ENCODE data around the gene BRMS1.
"Not testable (repeated sequence)": the region's sequence is repeated elsewhere in the genome, so short reads cannot be mapped to it uniquely, and the experiment has no call there.

Gene BRMS1

GRCh38 chr11:66326261-66327111 is 18.4 kb downstream of the BRMS1 start:
- DNase-seq (ENCODE audit: low read depth in 1 of 2, low spot score in 1 of 2) = no peak

- no peak for DNase-seq (ENCODE audit: low read depth in 1 of 2, low spot score in 1 of 2)
Measured at GRCh38 chr11:66325263-66325671, 19.6 kb downstream of the BRMS1 start.

- no peak for DNase-seq (ENCODE audit: low read depth in 1 of 2, low spot score in 1 of 2)
Measured at GRCh38 chr11:66324664-66325063, 20.2 kb downstream of the BRMS1 start.

GRCh38 chr11:66323684-66324083 is 21.2 kb downstream of the BRMS1 start:
- DNase-seq (ENCODE audit: low read depth in 1 of 2, low spot score in 1 of 2) = no peak

- DNase-seq (ENCODE audit: low read depth in 1 of 2, low spot score in 1 of 2) = no peak
Measured at GRCh38 chr11:66322732-66323427, 22.0 kb downstream of the BRMS1 start.

GRCh38 chr11:66321606-66322005 is 23.3 kb downstream of the BRMS1 start:
- no peak for DNase-seq (ENCODE audit: low read depth in 1 of 2, low spot score in 1 of 2)

- not testable (repeated sequence) for DNase-seq (ENCODE audit: low read depth in 1 of 2, low spot score in 1 of 2)
Measured at GRCh38 chr11:66320748-66321147, 24.2 kb downstream of the BRMS1 start.

- DNase-seq (ENCODE audit: low read depth in 1 of 2, low spot score in 1 of 2) = not testable (repeated sequence)
Measured at GRCh38 chr11:66320289-66320688, 24.6 kb downstream of the BRMS1 start.

GRCh38 chr11:66318600-66318970 is 26.3 kb downstream of the BRMS1 start:
- DNase-seq (ENCODE audit: low read depth in 1 of 2, low spot score in 1 of 2) = no peak

- no peak for DNase-seq (ENCODE audit: low read depth in 1 of 2, low spot score in 1 of 2)
Measured at GRCh38 chr11:66317723-66318599, 26.9 kb downstream of the BRMS1 start.

- DNase-seq (ENCODE audit: low read depth in 1 of 2, low spot score in 1 of 2) = no peak
Measured at GRCh38 chr11:66317322-66317722, 27.6 kb downstream of the BRMS1 start.

- no peak for DNase-seq (ENCODE audit: low read depth in 1 of 2, low spot score in 1 of 2)
Measured at GRCh38 chr11:66316849-66317251, 28.1 kb downstream of the BRMS1 start, which contains the start of gene CD248. Gene CD248, minus strand, starts transcription at chr11:66317044. Its CDS starts 17 bp downstream, at chr11:66317027.

- no peak for DNase-seq (ENCODE audit: low read depth in 1 of 2, low spot score in 1 of 2)
Measured at GRCh38 chr11:66315921-66316811, 28.7 kb downstream of the BRMS1 start.

- no peak for DNase-seq (ENCODE audit: low read depth in 1 of 2, low spot score in 1 of 2)
Measured at GRCh38 chr11:66315498-66315885, 29.4 kb downstream of the BRMS1 start.

- DNase-seq (ENCODE audit: low read depth in 1 of 2, low spot score in 1 of 2) = no peak
Measured at GRCh38 chr11:66314561-66315497, 30.1 kb downstream of the BRMS1 start.

GRCh38 chr11:66314186-66314501 is 30.8 kb downstream of the BRMS1 start:
- no peak for DNase-seq (ENCODE audit: low read depth in 1 of 2, low spot score in 1 of 2)

GRCh38 chr11:66313321-66314185 is 31.4 kb downstream of the BRMS1 start:
- no peak for DNase-seq (ENCODE audit: low read depth in 1 of 2, low spot score in 1 of 2)

GRCh38 chr11:66312549-66313320 is 32.2 kb downstream of the BRMS1 start:
- DNase-seq (ENCODE audit: low read depth in 1 of 2, low spot score in 1 of 2) = peak; percentile 96

Data from activated CD4-positive, alpha-beta T cell treated with anti-CD3 and anti-CD28 coated beads, Interleukin-2, amount 50 U/mL, for 24 hours (primary cell).